ENCODE data around the gene PKP4. TPM values are rescaled to one million over a fixed set of nuclear protein-coding genes. Genes with fewer than 3 reads are reported as not detected.

Gene PKP4
- total and polyA plus RNA-seq, 7 donors, result 14.4 to 41.3 (median 27.5) TPM

DNA sequence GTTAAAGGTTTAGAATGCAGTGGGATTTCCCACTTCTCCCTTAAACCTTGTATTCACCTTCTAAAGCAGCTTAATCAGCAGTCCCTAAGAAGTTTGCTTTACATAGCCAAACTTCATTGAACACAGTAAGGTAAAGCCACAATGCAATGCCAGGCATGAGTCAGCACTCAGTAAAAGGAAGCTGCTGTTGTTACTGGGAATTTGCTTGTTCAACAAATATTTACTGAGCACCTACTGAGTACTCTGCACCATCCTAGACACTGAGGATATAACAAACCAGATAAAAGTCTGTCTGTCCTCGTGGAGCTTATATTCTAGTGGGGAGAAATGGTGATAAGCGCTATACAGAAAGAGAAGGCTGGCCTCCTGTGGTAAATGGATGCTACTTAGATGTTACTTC, 162.7 kb downstream of the PKP4 start:
- Histone ChIP-seq H3K9me3 (no peaks in the 10 kb centered on the region), H3K27ac (no peak overlapping the region), H3K36me3 (peaks cover 0 to 22% (median 1%) of the 10 kb centered on the region in 4 donors), H3K4me1 (no peaks in the 10 kb centered on the region), H3K27me3 (no peaks in the 10 kb centered on the region), H3K4me3 (no peak overlapping the region)
- TF ChIP-seq POLR2AphosphoS5 (IDR thresholded peaks at IDR 0.05) (no peak), POLR2A (IDR thresholded peaks at IDR 0.05) (no peak), EP300 (IDR thresholded peaks at IDR 0.05) (no peak)
- TF ChIP-seq, protein P1, sequence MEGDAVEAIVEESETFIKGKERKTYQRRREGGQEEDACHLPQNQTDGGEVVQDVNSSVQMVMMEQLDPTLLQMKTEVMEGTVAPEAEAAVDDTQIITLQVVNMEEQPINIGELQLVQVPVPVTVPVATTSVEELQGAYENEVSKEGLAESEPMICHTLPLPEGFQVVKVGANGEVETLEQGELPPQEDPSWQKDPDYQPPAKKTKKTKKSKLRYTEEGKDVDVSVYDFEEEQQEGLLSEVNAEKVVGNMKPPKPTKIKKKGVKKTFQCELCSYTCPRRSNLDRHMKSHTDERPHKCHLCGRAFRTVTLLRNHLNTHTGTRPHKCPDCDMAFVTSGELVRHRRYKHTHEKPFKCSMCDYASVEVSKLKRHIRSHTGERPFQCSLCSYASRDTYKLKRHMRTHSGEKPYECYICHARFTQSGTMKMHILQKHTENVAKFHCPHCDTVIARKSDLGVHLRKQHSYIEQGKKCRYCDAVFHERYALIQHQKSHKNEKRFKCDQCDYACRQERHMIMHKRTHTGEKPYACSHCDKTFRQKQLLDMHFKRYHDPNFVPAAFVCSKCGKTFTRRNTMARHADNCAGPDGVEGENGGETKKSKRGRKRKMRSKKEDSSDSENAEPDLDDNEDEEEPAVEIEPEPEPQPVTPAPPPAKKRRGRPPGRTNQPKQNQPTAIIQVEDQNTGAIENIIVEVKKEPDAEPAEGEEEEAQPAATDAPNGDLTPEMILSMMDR (IDR thresholded peaks at IDR 0.05), result no peak
- intact Hi-C loops (cut with DNase I), result no loop called here
- DNase-seq, result no peak
- 76 to 85% methylated on average over 2 of the region's 2 CpGs for WGBS, 2 donors

DNA sequence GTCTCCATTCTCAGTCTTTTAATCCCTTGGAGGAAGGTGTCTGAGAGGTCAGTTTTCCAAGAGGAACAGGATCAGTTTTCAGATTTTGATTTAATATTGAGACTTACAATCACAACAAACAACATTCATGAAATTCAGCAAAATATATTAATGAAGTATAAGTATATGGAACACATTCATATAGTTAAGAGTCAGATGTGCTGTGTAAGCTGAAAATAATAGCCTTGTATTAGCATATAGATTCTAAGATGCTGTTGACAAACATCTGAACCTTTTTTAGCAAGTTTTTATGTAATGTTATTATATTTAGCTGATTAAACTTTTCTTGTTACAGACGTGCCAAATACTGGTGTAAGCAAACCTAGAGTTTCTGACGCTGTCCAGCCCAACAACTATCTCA, 163.9 kb downstream of the PKP4 start:
- no peaks in the 10 kb centered on the region for H3K4me1 ChIP-seq
- WGBS, 2 donors, result 88 to 90% methylated on average over 2 of the region's 2 CpGs
- H3K36me3 ChIP-seq, result peaks cover 0 to 31% (median 1%) of the 10 kb centered on the region in 4 donors
- H3K4me3 ChIP-seq, result no peak overlapping the region
- TF ChIP-seq POLR2AphosphoS5 (IDR thresholded peaks at IDR 0.05), result no peak
- TF ChIP-seq POLR2A (IDR thresholded peaks at IDR 0.05), result no peak
- TF ChIP-seq, protein P1 (IDR thresholded peaks at IDR 0.05), result no peak
- TF ChIP-seq EP300 (IDR thresholded peaks at IDR 0.05), result no peak
- intact Hi-C loops (cut with DNase I), result no loop called here
- H3K9me3 ChIP-seq, result no peaks in the 10 kb centered on the region
- no peak for DNase-seq
- H3K27ac ChIP-seq, result no peak overlapping the region
- H3K27me3 ChIP-seq, result no peaks in the 10 kb centered on the region

DNA sequence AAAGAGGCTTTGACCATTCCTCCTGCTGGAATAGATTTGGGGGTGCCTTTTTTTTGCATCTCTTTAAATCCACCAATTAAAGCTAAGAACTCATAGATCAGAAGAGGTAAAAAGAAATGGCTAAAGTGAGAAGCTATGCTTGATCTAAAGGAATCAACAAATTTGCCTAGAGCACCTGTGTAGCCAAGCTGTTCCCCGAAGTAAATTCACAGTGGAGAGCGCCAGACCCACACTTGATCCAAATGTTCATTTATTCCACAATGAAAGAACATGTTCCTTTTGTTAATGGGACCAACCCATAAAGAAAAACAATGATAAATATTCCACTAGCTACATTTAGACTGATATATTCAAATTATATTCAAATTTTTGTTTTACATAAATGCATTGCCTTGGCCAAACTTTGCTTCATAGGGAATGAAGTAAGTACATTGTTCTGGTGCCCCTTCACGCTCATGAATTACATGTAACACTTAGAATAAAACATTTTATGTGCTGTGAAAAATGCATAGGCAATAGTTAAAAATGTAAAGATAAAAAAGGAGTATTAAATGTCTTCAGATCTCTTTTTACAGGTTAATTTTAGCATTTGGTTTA, 167.4 kb downstream of the PKP4 start:
- TF ChIP-seq POLR2A (IDR thresholded peaks at IDR 0.05) (no peak), EP300 (IDR thresholded peaks at IDR 0.05) (no peak), POLR2AphosphoS5 (IDR thresholded peaks at IDR 0.05) (no peak)
- TF ChIP-seq, protein P1 (IDR thresholded peaks at IDR 0.05), result no peak
- H3K9me3 ChIP-seq, result no peaks in the 10 kb centered on the region
- DNase-seq, result no peak
- 96 to 99% methylated on average over 3 of the region's 3 CpGs for WGBS, 2 donors
- H3K4me3 ChIP-seq, result no peak overlapping the region
- H3K27me3 ChIP-seq, result no peaks in the 10 kb centered on the region
- no peaks in the 10 kb centered on the region for H3K4me1 ChIP-seq
- intact Hi-C loops (cut with DNase I), result no loop called here
- H3K27ac ChIP-seq, result no peak overlapping the region
- H3K36me3 ChIP-seq, result peaks cover 0 to 33% (median 1%) of the 10 kb centered on the region in 4 donors

- Histone ChIP-seq H3K4me1 (no peaks in the 10 kb centered on the region), H3K9me3 (no peaks in the 10 kb centered on the region), H3K27me3 (no peaks in the 10 kb centered on the region), H3K27ac (no peak overlapping the region), H3K36me3 (peaks cover 0 to 33% (median 1%) of the 10 kb centered on the region in 4 donors), H3K4me3 (no peak overlapping the region)
- intact Hi-C loops (cut with DNase I), result no loop called here
- 96 to 97% methylated on average over 19 of the region's 19 CpGs for WGBS, 2 donors
- DNase-seq, result no peak
- TF ChIP-seq EP300 (IDR thresholded peaks at IDR 0.05), result no peak
- TF ChIP-seq, protein P1 (IDR thresholded peaks at IDR 0.05), result no peak
- TF ChIP-seq POLR2A (IDR thresholded peaks at IDR 0.05), result no peak
- TF ChIP-seq POLR2AphosphoS5 (IDR thresholded peaks at IDR 0.05), result no peak
Measured at GRCh38 chr2:158624961-158625360, 168.2 kb downstream of the PKP4 start.

DNA sequence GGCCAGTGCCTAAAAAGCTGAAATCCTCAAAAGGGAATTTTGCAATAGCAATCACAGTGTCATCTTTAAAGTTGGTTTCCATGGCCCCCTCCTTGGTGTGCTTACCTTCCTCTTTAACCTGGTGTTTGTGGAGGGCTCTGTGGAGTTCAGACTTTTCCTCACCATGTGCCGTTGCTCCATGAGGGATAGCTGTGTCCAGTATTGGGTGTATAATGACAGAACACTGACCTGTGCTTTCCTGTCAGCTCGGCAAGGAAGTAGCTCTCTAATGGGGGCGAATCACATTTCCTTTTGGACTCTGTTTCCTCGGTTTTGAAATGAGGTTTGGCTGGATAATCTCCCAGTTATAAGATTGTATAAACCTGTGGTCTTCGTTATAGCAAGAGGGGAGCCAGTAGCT, 172.4 kb downstream of the PKP4 start:
- H3K4me3 ChIP-seq, result no peak overlapping the region
- DNase-seq, result no peak
- no peaks in the 10 kb centered on the region for H3K4me1 ChIP-seq
- H3K36me3 ChIP-seq, result peaks cover 0 to 39% (median 2%) of the 10 kb centered on the region in 4 donors
- TF ChIP-seq EP300 (IDR thresholded peaks at IDR 0.05) (no peak), POLR2A (IDR thresholded peaks at IDR 0.05) (no peak)
- TF ChIP-seq, protein P1 (IDR thresholded peaks at IDR 0.05), result no peak
- H3K27me3 ChIP-seq, result no peaks in the 10 kb centered on the region
- H3K9me3 ChIP-seq, result no peaks in the 10 kb centered on the region
- intact Hi-C loops (cut with DNase I), result no loop called here
- WGBS, 2 donors, result 78 to 91% methylated on average over 5 of the region's 5 CpGs
- no peak overlapping the region for H3K27ac ChIP-seq
